Renal cortex interstitium (tissue), 11 donors: ENCODE data around the gene MTHFSD. TPM values are rescaled to one million over a fixed set of nuclear protein-coding genes. Genes with fewer than 3 reads are reported as not detected.

Experiments
- DNase-seq, 11 donors: peaks; one replicate each; pipeline ENCODE4 v3.0.0-alpha.2; 2013; ENCODE audit warnings: low read depth in 9 of 11, low spot score in 4 of 11; ENCODE audit errors: extremely low read depth in 1 of 11
- polyA plus RNA-seq, 3 donors: library from polyadenylated mRNA; unstranded; fragments of 120-200 nt; gene quantifications; one replicate each; pipeline ENCODE4 v1.2.1, GENCODE V29; 2013; ENCODE audit not compliant: insufficient read length in 3 of 3

MTHFSD gene
- polyA plus RNA-seq, 3 donors = 26.2 to 31.9 (median 27.3) TPM

GRCh38 chr16:86563469-86564345, 8.7 kb upstream of the MTHFSD start:
- DNase-seq = peak in 10 of 11 donors; percentile 82 to 92 (median 89)

- no peak for DNase-seq
These were observed 7.3 kb upstream of the MTHFSD start for GRCh38 chr16:86562356-86562755.

DNA sequence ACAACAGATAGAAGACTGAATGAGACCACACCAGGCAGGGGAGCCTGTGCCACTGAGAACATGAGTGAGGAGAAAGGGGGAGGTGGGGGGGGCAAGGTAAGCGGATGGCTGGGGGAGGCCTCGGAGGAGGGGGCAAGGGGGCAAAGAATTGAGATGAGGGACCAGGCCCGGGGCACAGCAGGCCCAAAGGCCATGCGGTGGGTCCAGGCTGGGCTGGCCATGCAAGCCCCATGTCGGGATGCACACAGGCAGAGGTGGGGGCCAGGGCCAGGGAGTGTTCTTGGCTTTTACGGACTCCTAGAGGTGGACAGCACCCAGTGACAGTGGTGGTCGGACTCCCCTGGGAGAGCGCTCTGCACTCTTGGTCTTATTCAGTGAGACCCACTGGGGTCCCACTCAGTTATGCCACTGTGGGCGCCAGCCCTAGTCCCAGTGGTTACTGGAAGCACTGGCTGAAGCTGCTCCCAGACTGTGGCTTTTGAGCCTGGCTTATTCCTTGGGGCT, 4.8 kb upstream of the MTHFSD start:
- no peak for DNase-seq

DNA sequence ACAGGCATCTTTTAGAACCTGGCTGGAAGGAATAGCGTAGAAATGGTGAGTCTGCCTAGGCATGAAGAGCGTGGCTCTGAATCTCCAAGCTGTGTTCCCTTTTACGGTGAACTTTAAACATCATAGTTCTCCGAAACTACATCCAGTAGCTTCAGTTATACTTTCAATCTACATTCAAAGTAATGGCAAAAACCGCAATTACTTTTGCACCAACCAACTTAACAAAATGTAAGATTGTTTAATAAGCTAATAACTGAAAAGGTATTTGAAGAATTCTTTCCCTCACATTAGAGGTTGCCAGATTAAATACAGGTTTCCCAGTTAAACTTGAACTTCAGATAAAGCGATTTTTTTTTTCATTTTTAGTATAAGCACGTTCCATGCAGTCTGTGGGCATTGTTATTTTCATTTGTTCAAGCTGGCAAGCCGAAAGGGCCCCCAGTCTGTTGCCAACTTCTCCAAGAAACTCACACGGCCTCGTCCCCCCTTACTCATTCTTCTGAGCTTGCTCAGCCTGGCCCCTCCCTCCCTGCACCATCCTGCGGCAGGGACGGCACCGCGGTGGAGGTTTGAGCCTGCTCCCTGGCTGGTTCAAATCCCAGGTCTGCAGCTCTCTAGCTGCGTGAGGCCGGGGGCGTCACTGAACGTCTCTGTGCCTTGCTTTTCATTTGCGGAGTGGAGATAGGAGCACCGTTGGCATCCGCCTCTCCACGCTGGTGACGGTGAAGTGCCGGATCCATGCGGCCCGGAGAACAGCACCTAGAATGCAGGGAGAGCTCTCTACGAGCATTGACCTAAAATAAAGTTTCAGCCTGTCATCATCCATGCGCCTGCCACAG, 3.5 kb upstream of the MTHFSD start:
- DNase-seq = no peak

DNA sequence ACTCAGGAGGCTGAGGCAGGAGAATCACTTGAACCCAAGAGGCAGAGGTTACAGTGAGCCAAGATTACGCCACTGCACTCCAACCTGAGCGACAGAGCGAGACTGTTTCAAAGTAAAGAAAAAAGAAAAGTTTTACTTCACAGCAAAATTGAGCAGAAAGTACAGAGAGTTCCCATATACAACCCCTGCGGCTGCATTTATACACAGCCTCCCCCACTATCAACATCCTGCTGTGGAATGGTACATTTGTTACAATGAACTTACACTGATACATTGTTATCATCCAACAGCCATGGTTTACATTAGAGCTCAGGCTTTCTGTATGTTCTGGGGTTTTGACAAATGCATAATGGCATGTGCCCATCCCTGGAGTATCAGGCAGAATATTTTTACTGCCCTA, 2.6 kb upstream of the MTHFSD start:
- DNase-seq = no peak

- DNase-seq = no peak
These were observed 1.5 kb upstream of the MTHFSD start for GRCh38 chr16:86556576-86556975.

GRCh38 chr16:86555704-86556075, 655 bp upstream of the MTHFSD start:
- no peak for DNase-seq

- peak in 1 of 11 donors; percentile 1 for DNase-seq
These were observed 477 bp downstream of the MTHFSD start for GRCh38 chr16:86554599-86554916.

DNA sequence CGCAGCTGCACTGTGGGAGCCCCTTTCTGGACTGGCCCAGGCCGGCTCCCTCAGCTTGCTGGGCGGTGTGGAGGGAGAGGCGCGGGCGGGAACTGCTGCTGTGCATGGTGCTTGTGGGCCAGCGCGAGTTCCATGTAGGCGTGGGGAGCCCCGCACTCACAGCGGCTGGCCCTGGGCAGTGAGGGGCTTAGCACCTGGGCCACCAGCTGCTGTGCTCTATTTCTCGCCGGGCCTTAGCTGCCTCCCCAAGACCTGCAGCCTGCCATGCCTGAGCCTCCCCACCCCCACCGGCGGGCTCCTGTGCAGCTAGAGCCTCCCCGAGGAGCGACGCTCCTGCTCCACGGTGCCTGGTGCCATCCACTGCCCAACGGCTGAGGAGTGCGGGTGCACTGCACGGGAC, 1.7 kb downstream of the MTHFSD start:
- no peak for DNase-seq

GRCh38 chr16:86550281-86550680, 4.8 kb downstream of the MTHFSD start:
- DNase-seq = no peak

DNA sequence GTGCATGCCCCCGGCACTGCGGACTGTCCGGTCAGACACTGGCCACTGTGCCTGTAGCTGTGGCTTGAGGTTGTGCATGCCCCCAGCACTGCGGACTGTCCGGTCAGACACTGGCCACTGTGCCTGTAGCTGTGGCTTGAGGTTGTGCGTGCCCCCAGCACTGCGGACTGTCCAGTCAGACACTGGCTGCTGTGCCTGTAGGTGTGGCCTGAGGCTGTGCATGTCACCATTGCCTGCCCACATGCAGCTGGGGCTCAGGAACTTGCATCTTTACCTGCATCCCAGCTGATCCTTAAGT, 5.2 kb downstream of the MTHFSD start:
- DNase-seq = no peak

- DNase-seq = no peak
These were observed 5.8 kb downstream of the MTHFSD start for GRCh38 chr16:86549076-86549892.

DNA sequence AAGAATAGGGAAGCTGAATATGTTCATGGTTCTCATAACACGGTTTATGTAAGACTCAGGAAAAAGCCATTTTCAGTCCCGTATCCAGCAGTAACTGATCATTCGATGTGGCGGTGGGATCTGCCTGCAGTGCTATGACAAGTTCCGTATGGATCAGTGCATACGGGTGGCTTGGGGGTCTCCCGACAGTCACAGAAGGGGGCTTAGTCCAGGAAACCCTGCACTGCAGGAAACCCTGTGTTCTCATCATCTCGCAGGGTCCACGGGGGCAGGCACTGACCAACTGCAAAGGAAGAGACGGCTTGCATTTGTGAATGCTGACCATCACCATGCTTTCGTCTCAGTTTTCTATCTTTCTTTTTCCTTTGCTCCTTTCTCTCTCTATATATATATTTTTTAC, 7.7 kb downstream of the MTHFSD start:
- DNase-seq = no peak

- DNase-seq = no peak
These were observed 8.4 kb downstream of the MTHFSD start for GRCh38 chr16:86546638-86547013.

GRCh38 chr16:86545954-86546637, 8.9 kb downstream of the MTHFSD start:
- no peak for DNase-seq

- no peak for DNase-seq
These were observed 9.6 kb downstream of the MTHFSD start for GRCh38 chr16:86545481-86545880.

DNA sequence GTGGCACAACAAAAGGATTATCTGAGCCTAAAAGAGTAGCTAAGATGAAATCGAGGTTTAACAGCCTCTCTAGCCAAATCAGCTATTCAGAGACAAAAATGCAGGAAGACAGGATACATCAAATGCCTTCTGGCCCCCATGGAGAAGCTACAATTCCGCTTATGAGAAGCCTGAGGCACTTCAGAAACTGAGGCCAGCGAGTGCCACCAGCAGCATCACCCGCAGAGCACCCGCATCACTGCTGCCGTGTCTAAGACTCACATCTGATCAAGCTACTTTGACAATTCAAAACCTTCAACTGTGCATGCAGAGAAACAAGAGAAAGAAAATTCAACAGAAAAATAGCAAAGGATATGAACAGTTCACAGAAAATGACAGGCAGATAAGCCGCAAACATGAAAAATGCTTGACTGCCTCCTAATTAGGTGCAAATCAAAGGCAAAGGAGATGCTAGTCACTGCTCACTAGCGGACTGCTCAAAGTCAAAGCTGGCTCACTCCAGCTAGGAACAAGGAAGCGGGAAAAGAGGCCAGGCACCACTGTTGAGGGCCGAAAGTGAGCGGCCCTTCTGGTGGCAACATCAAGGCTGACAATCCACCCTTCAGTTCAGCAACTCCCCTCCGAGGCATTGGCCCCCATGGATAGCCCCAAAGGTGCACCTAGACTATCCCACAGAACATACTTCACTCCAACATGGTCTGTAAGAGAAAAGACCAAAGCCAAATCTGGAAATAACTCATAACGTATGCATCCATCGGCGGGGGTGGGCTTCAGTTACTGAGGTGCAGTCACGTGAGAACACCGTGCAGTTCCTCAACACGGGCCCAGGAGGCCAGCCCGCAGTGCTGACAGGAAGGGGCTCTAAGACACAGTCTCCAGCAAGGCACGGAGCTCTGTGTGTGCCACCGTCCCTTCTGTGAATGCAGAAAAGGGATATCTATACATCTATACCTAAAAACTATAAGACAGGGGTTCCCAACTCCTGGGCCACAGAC, 12.0 kb downstream of the MTHFSD start:
- DNase-seq = no peak

- no peak for DNase-seq
These were observed 13.5 kb downstream of the MTHFSD start for GRCh38 chr16:86541560-86541959.
